IMR-90 (cell line): ENCODE results near the gene CNTFR. TPM values are rescaled to one million over a fixed set of nuclear protein-coding genes. Genes with fewer than 3 reads are reported as not detected.

Source experiments
- ATAC-seq: fragments of 200-7000 bp; cut with Tn5 transposase; 2 replicates; pipeline ENCODE4 v1.9.1; 2020; ENCODE audit warnings: low read depth, mild to moderate bottlenecking, moderate library complexity
- BruUV-seq: library from RNA; stranded (reverse); fragments of 400-500 nt; replicated peaks from 2 replicates; lab custom pipeline; 2021; lab: Mats Ljungman, UMichigan
- CTCF ChIA-PET: fragments of 300-600 bp; formaldehyde crosslinking; extraction: SDS; loops from one replicate; lab custom pipeline; 2021; ENCODE audit warnings: antibody characterized with exemption; lab: Yijun Ruan, JAX
- POLR2A ChIA-PET: fragments of 300-600 bp; sonication (Branson Sonifier 250); formaldehyde crosslinking; loops from one replicate; lab custom pipeline; 2022; ENCODE audit warnings: antibody characterized with exemption; ENCODE audit not compliant: unreplicated experiment; lab: Charles Lee
- DNase-seq: peaks from one replicate; pipeline ENCODE4 v3.0.0; 2013
- H2AFZ ChIP-seq: replicated peaks from 2 replicates; pipeline ENCODE3; 2013; ENCODE audit warnings: low read length, mild to moderate bottlenecking; ENCODE audit not compliant: poor library complexity
- H2AK5ac ChIP-seq: 2 replicates; pipeline ENCODE4 v1.6.1; 2013; ENCODE audit warnings: low read depth, low read length, inconsistent platforms
- H2AK9ac ChIP-seq: replicated peaks from 2 replicates; pipeline ENCODE3; 2013; ENCODE audit warnings: mild to moderate bottlenecking, low read depth, low read length, moderate library complexity; ENCODE audit not compliant: poor library complexity
- H2BK120ac ChIP-seq: 2 replicates; pipeline ENCODE4 v1.6.1; 2013; ENCODE audit warnings: low read depth, low read length, inconsistent platforms
- H2BK15ac ChIP-seq: 3 replicates; pipeline ENCODE4 v1.6.1; 2013; ENCODE audit warnings: low read depth, low read length, inconsistent platforms
- H2BK20ac ChIP-seq: 2 replicates; pipeline ENCODE4 v1.6.1; 2013; ENCODE audit warnings: low read depth, mild to moderate bottlenecking, inconsistent platforms, low read length, moderate library complexity
- H2BK5ac ChIP-seq: 2 replicates; pipeline ENCODE4 v1.6.1; 2013; ENCODE audit warnings: mild to moderate bottlenecking, low read depth, low read length, inconsistent platforms; ENCODE audit not compliant: poor library complexity, severe bottlenecking
- H3K14ac ChIP-seq: replicated peaks from 2 replicates; pipeline ENCODE4 v1.6.1; 2013; ENCODE audit warnings: low read depth, low read length, inconsistent platforms
- H3K18ac ChIP-seq: 2 replicates; pipeline ENCODE4 v1.6.1; 2013; ENCODE audit warnings: low read depth, low read length, control low read depth
- H3K23ac ChIP-seq: 2 replicates; pipeline ENCODE4 v1.6.1; 2013; ENCODE audit warnings: low read depth, low read length, inconsistent platforms
- H3K27ac ChIP-seq: 2 replicates; pipeline ENCODE4 v1.5.1; 2013; ENCODE audit warnings: mild to moderate bottlenecking, control low read depth, low read length; ENCODE audit not compliant: insufficient read depth
- H3K27me3 ChIP-seq: 2 replicates; pipeline ENCODE4 v1.6.1; 2013; ENCODE audit warnings: low read length; ENCODE audit not compliant: control insufficient read depth, insufficient read depth
- H3K36me3 ChIP-seq: 2 replicates; pipeline ENCODE4 v1.6.1; 2013; ENCODE audit warnings: low read length, mixed read lengths; ENCODE audit not compliant: control insufficient read depth, insufficient read depth
- H3K4ac ChIP-seq: 2 replicates; pipeline ENCODE4 v1.6.1; 2013; ENCODE audit warnings: low read depth, low read length, inconsistent platforms
- H3K4me1 ChIP-seq: 2 replicates; pipeline ENCODE4 v1.6.1; 2013; ENCODE audit warnings: low read length, mixed read lengths; ENCODE audit not compliant: control insufficient read depth, insufficient read depth
- H3K4me2 ChIP-seq: 2 replicates; pipeline ENCODE4 v1.6.1; 2013; ENCODE audit warnings: low read depth, mild to moderate bottlenecking, control low read depth, low read length, moderate library complexity
- H3K4me3 ChIP-seq: 2 replicates; pipeline ENCODE4 v1.5.1; 2013; ENCODE audit warnings: low read depth, mild to moderate bottlenecking, control low read depth, low read length, moderate library complexity; ENCODE audit not compliant: insufficient read depth
- H3K56ac ChIP-seq: 2 replicates; pipeline ENCODE4 v1.6.1; 2013; ENCODE audit warnings: low read length, inconsistent platforms; ENCODE audit not compliant: insufficient read depth; ENCODE audit errors: extremely low read depth
- H3K79me1 ChIP-seq, 2 experiments: 2 replicates each; pipeline ENCODE4 v1.6.1; 2013; ENCODE audit warnings: low read length in 2 of 2, inconsistent platforms in 1 of 2, low read depth in 1 of 2
- H3K9ac ChIP-seq: 2 replicates; pipeline ENCODE4 v1.6.1; 2013; ENCODE audit warnings: low read depth, low read length, control low read depth
- H3K9me1 ChIP-seq: 2 replicates; pipeline ENCODE4 v1.6.1; 2013; ENCODE audit warnings: low read length, inconsistent platforms; ENCODE audit not compliant: insufficient read depth
- H3K9me3 ChIP-seq: 2 replicates; pipeline ENCODE4 v1.6.1; 2013; ENCODE audit warnings: low read length; ENCODE audit not compliant: control insufficient read depth, insufficient read depth
- H4K20me1 ChIP-seq: 2 replicates; pipeline ENCODE4 v1.6.1; 2013; ENCODE audit warnings: low read length, inconsistent platforms; ENCODE audit not compliant: insufficient read depth
- H4K5ac ChIP-seq: 2 replicates; pipeline ENCODE4 v1.6.1; 2013; ENCODE audit warnings: mild to moderate bottlenecking, low read depth, low read length, control low read depth
- H4K8ac ChIP-seq, 2 experiments: 2 replicates each; pipeline ENCODE4 v1.6.1; 2013; ENCODE audit warnings: low read depth in 2 of 2, low read length in 2 of 2, control low read depth in 1 of 2, inconsistent platforms in 1 of 2
- H4K91ac ChIP-seq: 2 replicates; pipeline ENCODE4 v1.6.1; 2013; ENCODE audit warnings: low read depth, low read length, inconsistent platforms; ENCODE audit not compliant: insufficient read depth
- CHD1 ChIP-seq: IDR thresholded peaks from 2 replicates; pipeline ENCODE4 v1.6.1; 2012; ENCODE audit warnings: low read depth, low read length, improper control_type of control experiment
- MAFK ChIP-seq: IDR thresholded peaks from 2 replicates; pipeline ENCODE4 v1.6.1; 2012; ENCODE audit warnings: low read depth, low read length, improper control_type of control experiment
- MXI1 ChIP-seq: IDR thresholded peaks from 2 replicates; pipeline ENCODE4 v1.6.1; 2012; ENCODE audit warnings: low read depth, mild to moderate bottlenecking, low read length, moderate library complexity, borderline replicate concordance
- NFE2L2 ChIP-seq: fragments of 150-350 bp; IDR thresholded peaks from 2 replicates; pipeline ENCODE4 v1.6.1; 2016; ENCODE audit warnings: low read depth, mild to moderate bottlenecking, low read length
- POLR2A ChIP-seq: IDR thresholded peaks from 2 replicates; pipeline ENCODE4 v1.6.1; 2012; ENCODE audit warnings: mild to moderate bottlenecking, low read depth, low read length
- RAD21 ChIP-seq: IDR thresholded peaks from 2 replicates; pipeline ENCODE4 v1.6.1; 2012; ENCODE audit warnings: low read length, improper control_type of control experiment
- RCOR1 ChIP-seq: IDR thresholded peaks from 2 replicates; pipeline ENCODE4 v1.6.1; 2012; ENCODE audit warnings: mild to moderate bottlenecking, low read length, improper control_type of control experiment; ENCODE audit not compliant: insufficient replicate concordance
- SMC3 ChIP-seq: fragments of 150-350 bp; IDR thresholded peaks from 2 replicates; pipeline ENCODE4 v1.6.1; 2016; ENCODE audit warnings: low read depth, mild to moderate bottlenecking, antibody characterized with exemption, low read length, moderate library complexity
- WGBS, 2 experiments: methylation state at CpG; one replicate each; pipeline versions ENCODE4 v1.1.5 to v1.1.7; 2013; ENCODE audit warnings: missing lambda C conversion rate in 2 of 2; ENCODE audit not compliant: insufficient read length in 1 of 2; ENCODE audit errors: extremely low coverage in 2 of 2; 5-methylcytosine and 5-hydroxymethylcytosine counted together
- dilution Hi-C: fragments of 300-500 bp; cut with HindIII; formaldehyde crosslinking; loops from one replicate; pipeline ENCODE4 v1.14.3; 2018; ENCODE audit warnings: low sequenced_read_pairs; ENCODE audit not compliant: unreplicated experiment
- in situ Hi-C: fragments of 300-500 bp; cut with MboI; formaldehyde crosslinking; loops from 3 replicates; pipeline ENCODE4 v1.14.3; 2019; ENCODE audit warnings: low sequenced_read_pairs, inconsistent platforms, mixed read lengths
- intact Hi-C: fragments of 100-400 bp; cut with micrococcal nuclease; formaldehyde crosslinking; loops from 2 replicates; pipeline ENCODE4 v1.10.0; 2022
- polyA plus RNA-seq, 3 experiments: library from polyadenylated mRNA; depleted of rRNA; stranded (reverse); fragments of >200 nt; gene quantifications; 2 replicates each; pipeline ENCODE4 v1.2.3, GENCODE V29; 2012; ENCODE audit warnings: low replicate concordance in 1 of 3
- total RNA-seq: library from RNA; depleted of rRNA; stranded (reverse); fragments of >200 nt; gene quantifications from 2 replicates; pipeline ENCODE4 v1.2.3, GENCODE V29; 2012
- TF ChIP-seq, protein P1 (sequence below): fragments of 150-350 bp; IDR thresholded peaks from 2 replicates; pipeline ENCODE4 v1.6.1; 2016; ENCODE audit warnings: low read depth, mild to moderate bottlenecking, low read length, moderate library complexity, borderline replicate concordance

CNTFR gene
- total and polyA plus RNA-seq, 2 of the 4 experiments (the other 2 are of a cell fraction) = not detected

DNA sequence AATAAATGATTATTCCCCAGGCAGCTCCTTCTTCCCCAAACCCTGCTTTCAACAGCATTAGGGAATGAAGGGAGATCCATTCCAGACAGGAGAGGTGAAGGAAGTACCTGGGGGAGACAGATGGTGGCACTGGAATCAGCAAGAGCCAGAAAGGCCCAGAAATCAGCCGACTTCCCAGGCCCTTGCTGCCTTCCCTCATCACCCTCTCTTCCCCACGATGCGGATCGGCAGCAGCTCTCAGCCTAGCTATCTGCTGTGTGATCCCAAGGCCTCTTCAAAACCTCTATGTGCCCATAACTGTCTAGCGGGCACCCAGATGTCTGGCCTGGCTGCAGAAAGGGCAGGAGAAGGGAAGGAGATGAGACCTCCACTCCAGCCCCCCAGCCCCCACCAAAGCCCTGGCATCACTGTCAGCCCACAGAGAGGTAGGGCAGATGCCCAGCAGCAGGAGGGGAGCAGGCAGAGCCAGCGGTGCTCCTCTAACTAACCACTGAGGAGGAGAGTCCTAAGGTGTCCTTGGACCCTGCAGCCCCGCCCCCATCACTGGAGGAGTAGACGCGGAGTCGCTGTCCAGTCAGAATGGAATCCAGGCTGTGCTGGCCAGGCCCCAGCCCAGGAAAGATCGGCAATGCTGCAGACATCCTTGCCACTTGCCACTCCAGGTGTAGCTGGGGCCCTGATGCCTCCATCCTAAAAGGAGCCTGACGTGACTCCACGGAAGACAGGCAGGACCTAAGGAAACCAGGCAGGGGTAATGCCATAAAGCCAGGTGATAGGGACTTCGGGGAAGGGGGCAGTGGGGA lies 12.7 kb downstream of the CNTFR start (continued):
- no peak for TF ChIP-seq SMC3

DNA sequence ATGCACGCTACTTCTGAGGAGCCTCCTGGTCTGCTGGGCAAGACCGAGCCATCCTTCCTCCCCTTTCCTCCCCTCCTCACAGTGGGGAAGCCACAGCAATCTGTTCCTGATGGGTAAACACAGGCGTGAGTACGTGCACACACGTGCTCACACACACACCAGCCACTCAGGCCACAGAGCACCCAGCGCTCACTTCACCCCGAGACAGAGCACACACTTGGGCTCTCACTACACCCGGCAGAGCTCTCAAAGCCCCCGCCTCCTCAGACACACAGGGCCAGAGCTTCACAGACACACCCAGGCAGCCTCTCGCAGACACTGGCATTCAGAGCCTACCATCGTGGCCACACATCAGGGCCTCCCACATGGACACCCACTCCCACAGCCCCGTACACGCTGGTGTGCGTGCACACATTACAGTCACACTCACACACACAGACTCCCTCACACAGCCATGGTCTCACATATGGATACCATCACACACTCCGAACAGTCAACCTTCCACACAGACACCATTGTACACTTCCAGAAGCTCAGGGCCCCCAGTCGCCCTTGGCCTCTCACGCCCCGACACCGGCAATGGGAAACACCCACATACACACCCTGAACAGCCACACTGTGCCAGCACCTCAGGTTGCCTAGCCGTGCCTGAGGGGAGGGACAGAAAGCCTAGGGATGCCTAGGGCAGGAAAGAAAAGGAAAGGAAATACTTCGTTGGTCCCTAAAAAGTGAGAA lies 13.5 kb downstream of the CNTFR start:
- 46% methylated on average over 7 of the region's 21 CpGs; no CpG with 5 or more reads in 1 of the 2 experiments for WGBS, 2 experiments
- Histone ChIP-seq H2BK15ac (no peak overlapping the region), H3K9me1 (0 out of 2 replicates have a peak, but pooled peaks cover 3% of the 10 kb centered on the region), H4K5ac (no peak overlapping the region), H2AK9ac (no peak overlapping the region), H4K20me1 (no peaks in the 10 kb centered on the region), H3K79me1 (no peaks in the 10 kb centered on the region), H3K56ac (no peak overlapping the region), H3K4ac (no peak overlapping the region), H3K18ac (no peak overlapping the region), H2BK20ac (no peak overlapping the region), H3K4me3 (no peak overlapping the region), H2BK120ac (no peak overlapping the region), H3K4me2 (no peak overlapping the region), H2AFZ (no peak overlapping the region), H4K91ac (no peak overlapping the region), H3K27me3 (peaks cover 88% of the 10 kb centered on the region), H2AK5ac (no peak overlapping the region), H3K36me3 (no peaks in the 10 kb centered on the region), H3K9ac (no peak overlapping the region), H3K23ac (0 out of 2 replicates have a peak overlapping the region, but pooled peaks have one; percentile 59), H3K4me1 (no peaks in the 10 kb centered on the region), H2BK5ac (no peak overlapping the region), H3K14ac (no peak overlapping the region), H4K8ac (no peak overlapping the region), H3K9me3 (no peaks in the 10 kb centered on the region), H3K27ac (no peak overlapping the region)
- in situ Hi-C loops = no loop called here
- BruUV-seq = no TSS peak
- DNase-seq (no peak), ATAC-seq (no peak)
- ChIA-PET POLR2A (no interaction called here), CTCF (interaction anchor here (1.8 kb wide), 1 partner anchor 16 kb away, joined by 7 read pairs; no protein-coding TSS in a partner anchor)
- TF ChIP-seq RAD21 = no peak
- TF ChIP-seq, protein P1, sequence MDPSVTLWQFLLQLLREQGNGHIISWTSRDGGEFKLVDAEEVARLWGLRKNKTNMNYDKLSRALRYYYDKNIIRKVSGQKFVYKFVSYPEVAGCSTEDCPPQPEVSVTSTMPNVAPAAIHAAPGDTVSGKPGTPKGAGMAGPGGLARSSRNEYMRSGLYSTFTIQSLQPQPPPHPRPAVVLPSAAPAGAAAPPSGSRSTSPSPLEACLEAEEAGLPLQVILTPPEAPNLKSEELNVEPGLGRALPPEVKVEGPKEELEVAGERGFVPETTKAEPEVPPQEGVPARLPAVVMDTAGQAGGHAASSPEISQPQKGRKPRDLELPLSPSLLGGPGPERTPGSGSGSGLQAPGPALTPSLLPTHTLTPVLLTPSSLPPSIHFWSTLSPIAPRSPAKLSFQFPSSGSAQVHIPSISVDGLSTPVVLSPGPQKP = no peak
- TF ChIP-seq CHD1 = no peak
- no peak for TF ChIP-seq MXI1
- TF ChIP-seq NFE2L2 = no peak
- no peak for TF ChIP-seq MAFK
- no peak for TF ChIP-seq RCOR1
- TF ChIP-seq POLR2A = no peak
- intact Hi-C loops = no loop called here
- dilution Hi-C loops = no loop called here
